Duodenal mucosa (tissue), 2 donors: ENCODE measurements around the gene LYZ.
A peak's percentile ranks its signal among the peaks of the same experiment; 100 is the strongest.

Experiments
- H3K27ac ChIP-seq: one replicate; pipeline ENCODE4 v1.7.0; 2013; ENCODE audit warnings: low read depth, low read length
- H3K27me3 ChIP-seq, 2 donors: one replicate each; pipeline ENCODE4 v1.7.0; 2013; ENCODE audit warnings: low read length in 2 of 2, control low read depth in 1 of 2; ENCODE audit not compliant: insufficient read depth in 2 of 2, control insufficient read depth in 1 of 2
- H3K36me3 ChIP-seq, 2 donors: one replicate each; pipeline ENCODE4 v1.7.0; 2013; ENCODE audit warnings: low read length in 2 of 2, control low read depth in 1 of 2; ENCODE audit not compliant: insufficient read depth in 2 of 2, control insufficient read depth in 1 of 2
- H3K4me1 ChIP-seq, 2 donors: one replicate each; pipeline ENCODE4 v1.7.0; 2013; ENCODE audit warnings: low read length in 2 of 2, control low read depth in 1 of 2; ENCODE audit not compliant: insufficient read depth in 2 of 2, control insufficient read depth in 1 of 2
- H3K4me3 ChIP-seq, 2 donors: one replicate each; pipeline ENCODE4 v1.7.0; 2013; ENCODE audit warnings: low read length in 2 of 2, low read depth in 1 of 2
- H3K9ac ChIP-seq, 2 donors: one replicate each; pipeline ENCODE4 v1.7.0; 2013; ENCODE audit warnings: low read length in 2 of 2, low read depth in 1 of 2
- H3K9me3 ChIP-seq, 2 donors: one replicate each; pipeline ENCODE4 v1.7.0; 2013; ENCODE audit warnings: low read length in 2 of 2, control low read depth in 1 of 2; ENCODE audit not compliant: control insufficient read depth in 1 of 2

The LYZ gene

DNA sequence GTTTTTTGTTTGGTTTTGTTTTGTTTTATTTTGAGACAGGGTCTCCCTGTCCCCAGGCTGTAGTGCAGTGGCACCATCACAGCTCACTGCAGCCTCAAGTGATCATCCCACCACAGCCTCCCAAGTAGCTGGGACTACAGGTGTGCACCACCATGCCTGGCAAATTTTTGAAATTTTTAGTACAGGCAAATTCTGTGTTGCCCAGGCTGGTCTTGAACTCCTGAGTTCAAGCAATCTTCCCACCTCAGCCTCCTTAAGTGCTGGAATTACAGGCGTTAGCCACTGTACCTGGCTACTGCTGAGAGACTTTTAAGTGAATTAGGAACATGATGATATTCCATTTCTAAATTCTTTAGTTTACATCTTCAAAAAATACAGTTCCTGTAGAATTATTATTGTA is 2.6 kb downstream of the LYZ start:
- Histone ChIP-seq H3K27ac (no peak overlapping the region), H3K27me3 (no peaks in the 10 kb centered on the region), H3K4me1 (no peaks in the 10 kb centered on the region), H3K4me3 (no peak overlapping the region), H3K9me3 (no peaks in the 10 kb centered on the region), H3K9ac (no peak overlapping the region), H3K36me3 (no peaks in the 10 kb centered on the region)

DNA sequence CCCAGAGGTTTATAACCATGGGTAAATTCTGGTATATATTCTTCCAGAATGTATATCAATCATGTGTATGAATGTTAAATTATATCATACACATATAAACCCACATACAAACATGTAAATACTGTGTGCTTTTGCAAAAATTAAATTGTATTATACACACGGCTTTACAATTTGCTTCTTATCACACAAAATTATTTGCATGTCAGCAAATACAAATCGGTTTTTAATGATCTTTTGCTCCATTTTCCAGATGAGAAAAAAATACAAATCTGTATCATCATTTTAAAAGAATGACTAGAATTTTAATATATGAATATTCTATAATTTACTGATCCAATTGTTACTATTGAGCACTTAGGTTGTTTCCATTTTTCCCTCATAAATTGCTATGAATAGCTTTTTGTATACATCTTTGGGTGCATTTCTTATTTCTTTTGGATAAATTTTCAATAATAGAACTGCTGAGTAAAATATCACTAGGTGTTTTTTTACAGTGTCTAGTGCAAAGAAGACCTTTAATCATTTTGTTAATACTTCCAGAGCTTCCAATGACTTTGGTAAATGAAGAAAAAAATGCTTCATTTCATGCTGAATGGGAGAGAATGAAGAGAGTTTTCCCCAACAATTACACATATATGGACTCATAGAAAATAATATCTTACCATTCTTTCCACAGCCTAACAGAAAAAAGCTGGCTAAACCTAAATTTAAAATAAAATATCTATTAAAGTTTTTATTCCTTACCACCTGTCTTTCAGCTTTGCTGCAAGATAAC is 3.5 kb downstream of the LYZ start:
- Histone ChIP-seq H3K4me3 (no peak overlapping the region), H3K27me3 (no peaks in the 10 kb centered on the region), H3K9ac (no peak overlapping the region)

DNA sequence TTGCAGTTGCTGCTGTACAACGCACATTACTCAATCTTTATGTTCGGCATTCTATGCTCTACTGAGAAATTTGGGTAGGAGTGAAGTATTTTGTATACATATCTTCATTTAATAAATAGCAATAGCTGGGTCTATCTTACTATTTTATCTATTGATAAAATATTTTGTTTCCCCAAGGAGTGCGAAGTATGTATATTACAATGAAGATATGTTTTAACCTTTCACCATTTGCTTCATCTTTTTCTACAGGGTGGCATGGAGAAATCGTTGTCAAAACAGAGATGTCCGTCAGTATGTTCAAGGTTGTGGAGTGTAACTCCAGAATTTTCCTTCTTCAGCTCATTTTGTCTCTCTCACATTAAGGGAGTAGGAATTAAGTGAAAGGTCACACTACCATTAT is 4.7 kb downstream of the LYZ start:
- Histone ChIP-seq H3K9me3 (no peaks in the 10 kb centered on the region), H3K9ac (no peak overlapping the region), H3K36me3 (no peaks in the 10 kb centered on the region), H3K27me3 (no peaks in the 10 kb centered on the region), H3K4me3 (no peak overlapping the region), H3K27ac (no peak overlapping the region), H3K4me1 (peaks cover 0 to 4% of the 10 kb centered on the region in 2 donors)

More for the DNA sequence above, 3.5 kb downstream of the LYZ start:
- H3K36me3 ChIP-seq = no peaks in the 10 kb centered on the region
- H3K4me1 ChIP-seq = no peaks in the 10 kb centered on the region
- no peak overlapping the region for H3K27ac ChIP-seq
- no peaks in the 10 kb centered on the region for H3K9me3 ChIP-seq

DNA sequence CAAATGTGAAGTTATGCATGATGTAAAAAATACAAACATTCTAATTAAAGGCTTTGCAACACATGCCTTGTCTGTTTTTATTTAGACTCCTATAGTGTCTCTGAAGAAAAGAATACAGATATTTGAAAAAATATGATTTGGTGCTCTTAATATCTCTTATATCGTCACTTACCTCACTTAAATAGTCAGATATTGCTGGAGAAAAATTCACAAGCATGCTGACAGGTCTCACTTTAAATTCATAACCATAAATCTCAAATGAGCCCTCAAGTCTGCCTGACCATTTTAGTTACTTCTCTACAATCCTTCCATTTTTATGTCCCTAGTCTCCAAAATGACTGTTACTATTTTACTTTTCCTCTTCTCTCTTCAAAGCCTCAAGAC is 6.0 kb downstream of the LYZ start:
- Histone ChIP-seq H3K27ac (no peak overlapping the region), H3K4me1 (peaks cover 0 to 10% of the 10 kb centered on the region in 2 donors), H3K9ac (no peak overlapping the region), H3K9me3 (no peaks in the 10 kb centered on the region), H3K36me3 (no peaks in the 10 kb centered on the region), H3K27me3 (no peaks in the 10 kb centered on the region), H3K4me3 (no peak overlapping the region)

DNA sequence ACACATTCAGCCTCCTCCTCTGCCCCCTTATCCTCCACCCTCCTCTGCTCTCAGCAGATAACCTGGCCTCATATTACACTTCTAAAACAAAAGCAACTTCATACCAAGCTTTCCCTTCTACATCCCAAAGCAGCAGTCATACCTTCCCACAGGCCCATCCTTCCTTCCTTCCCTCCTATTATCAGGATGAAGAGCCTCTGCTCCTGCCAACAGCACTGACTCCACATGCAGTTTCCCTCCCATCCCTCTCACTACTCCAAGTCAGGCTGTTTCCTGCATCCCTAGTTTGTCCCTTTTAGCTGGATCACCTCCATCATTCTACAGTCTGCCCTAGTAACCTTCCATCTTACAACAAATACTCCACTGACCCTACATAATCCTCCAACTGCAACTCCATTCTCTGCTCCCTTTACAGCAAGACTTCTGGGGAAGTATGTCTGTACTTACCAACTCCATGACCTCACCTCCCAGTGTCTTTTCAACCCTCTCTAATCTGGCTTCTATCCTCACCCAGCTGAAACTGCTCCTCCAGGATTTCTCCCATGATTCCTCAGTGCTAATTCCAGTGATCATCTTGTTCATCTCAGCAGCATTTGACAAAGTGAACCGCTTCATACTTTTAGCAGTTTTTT is 6.5 kb downstream of the LYZ start:
- Histone ChIP-seq H3K27me3 (no peaks in the 10 kb centered on the region), H3K9me3 (no peaks in the 10 kb centered on the region), H3K27ac (no peak overlapping the region), H3K9ac (no peak overlapping the region), H3K4me1 (peaks cover 0 to 11% of the 10 kb centered on the region in 2 donors), H3K36me3 (no peaks in the 10 kb centered on the region), H3K4me3 (no peak overlapping the region)

DNA sequence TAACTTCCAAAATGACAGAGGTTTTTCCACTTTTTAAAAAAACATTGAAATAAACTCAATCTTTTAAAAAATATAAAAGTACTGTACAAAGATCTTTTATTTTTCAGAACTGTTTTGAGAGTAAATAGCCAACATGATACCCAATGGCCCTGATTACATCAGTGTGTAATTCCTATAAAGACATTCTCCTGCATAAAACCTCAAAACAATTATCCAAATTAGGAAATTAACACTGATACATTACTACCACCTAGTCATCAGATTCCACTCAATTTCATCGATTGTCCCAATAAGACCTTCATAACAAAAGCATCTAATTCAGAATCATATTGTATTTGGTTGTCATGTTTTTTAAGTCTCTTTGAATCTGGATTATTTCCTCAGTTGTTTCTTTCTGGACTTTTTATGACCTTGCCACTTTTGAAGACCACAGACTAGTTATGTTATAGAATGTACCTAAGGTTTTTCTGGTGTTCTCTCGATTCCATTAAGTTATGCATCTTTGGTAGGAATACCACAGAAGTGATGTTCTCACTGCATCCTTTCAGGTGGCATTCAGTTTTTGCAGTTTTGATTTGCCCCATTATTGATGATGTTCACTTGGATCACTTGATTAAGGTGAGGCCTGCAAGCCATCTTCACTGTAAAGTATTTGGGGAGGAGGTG is 7.3 kb downstream of the LYZ start:
- no peak overlapping the region for H3K9ac ChIP-seq
- peaks cover 5 to 11% of the 10 kb centered on the region in 2 donors for H3K4me1 ChIP-seq
- H3K4me3 ChIP-seq = no peak overlapping the region
- H3K27me3 ChIP-seq = no peaks in the 10 kb centered on the region
- H3K27ac ChIP-seq = no peak overlapping the region
- no peaks in the 10 kb centered on the region for H3K36me3 ChIP-seq
- H3K9me3 ChIP-seq = no peaks in the 10 kb centered on the region

DNA sequence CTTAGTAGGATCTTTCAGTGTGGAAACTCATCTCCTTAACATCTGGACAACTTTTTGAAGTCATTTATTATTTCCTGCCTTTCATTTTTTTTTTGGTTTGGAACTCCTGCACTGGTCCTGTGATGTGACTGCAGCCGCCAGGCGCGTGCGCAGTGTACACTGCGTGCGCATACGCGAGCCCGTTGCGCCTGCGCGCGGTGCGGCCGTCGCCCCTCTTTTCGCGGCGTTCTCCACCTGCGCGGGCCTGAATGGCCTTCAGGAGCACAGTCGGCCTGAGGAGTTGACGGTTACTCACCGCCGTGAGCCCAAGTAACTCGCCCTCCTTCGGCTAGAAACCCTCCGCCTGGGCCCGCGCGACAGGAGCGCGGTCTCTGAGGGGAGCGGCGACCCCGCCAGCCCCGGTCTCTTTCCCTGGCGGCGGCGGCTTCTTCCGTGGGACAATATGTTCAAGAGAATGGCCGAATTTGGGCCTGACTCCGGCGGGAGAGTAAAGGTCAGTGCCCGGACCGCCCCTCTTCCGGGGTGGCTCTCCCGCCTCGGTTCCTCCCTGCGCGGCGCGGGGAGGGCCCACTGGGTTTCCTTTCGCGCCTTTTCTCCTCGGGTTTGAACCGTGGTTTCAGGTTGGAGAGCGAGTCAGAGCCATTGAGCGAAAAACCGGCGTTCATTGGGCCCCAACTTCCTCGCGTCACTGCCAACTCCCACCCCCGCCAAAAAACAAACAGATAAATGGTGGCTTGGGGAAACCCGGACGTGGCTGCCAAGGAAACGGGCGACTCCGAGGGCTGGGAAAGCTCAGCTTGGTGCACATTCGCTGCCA is 11.6 kb downstream of the LYZ start, which contains the start of gene YEATS4:
YEATS4 (plus strand) TSS at position 213 of the 817 bp plus-strand sequence; CDS start at position 443, 230 bp downstream.
- peak within 1 kb of the TSS; percentile 97 for H3K27ac ChIP-seq
- H3K9ac ChIP-seq = peak within 1 kb of the TSS; percentile 63 to 87
- H3K36me3 ChIP-seq = peaks cover 0 to 8% of the 10 kb centered on the region in 2 donors

DNA sequence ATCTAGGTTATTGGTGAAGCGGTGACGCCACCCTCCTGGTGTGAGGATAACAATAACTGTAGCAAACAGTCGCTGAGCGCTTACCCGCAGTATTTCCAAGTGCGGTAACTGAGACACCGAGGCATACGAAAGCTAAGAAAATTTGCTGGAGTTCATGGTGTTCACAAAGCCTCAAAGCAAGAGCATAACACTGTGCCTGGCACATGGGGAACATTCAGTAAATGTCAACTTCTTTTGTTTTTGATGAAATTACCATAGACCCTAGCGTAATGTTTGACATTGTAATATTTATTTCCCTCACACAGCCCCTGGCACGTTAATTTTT is 12.1 kb downstream of the LYZ start:
- Histone ChIP-seq H3K9ac (peak overlapping the region; percentile 63 to 87), H3K4me3 (peak overlapping the region; percentile 85 to 98), H3K36me3 (peaks cover 0 to 8% of the 10 kb centered on the region in 2 donors), H3K9me3 (no peaks in the 10 kb centered on the region), H3K27me3 (no peaks in the 10 kb centered on the region), H3K27ac (peak overlapping the region; percentile 97), H3K4me1 (peaks cover 5 to 11% of the 10 kb centered on the region in 2 donors)

More for the DNA sequence above, 11.6 kb downstream of the LYZ start, which contains the start of gene YEATS4:
- Histone ChIP-seq H3K27me3 (no peaks in the 10 kb centered on the region), H3K4me3 (peak within 1 kb of the TSS; percentile 85 to 98), H3K4me1 (peaks cover 5 to 11% of the 10 kb centered on the region in 2 donors), H3K9me3 (no peaks in the 10 kb centered on the region)

DNA sequence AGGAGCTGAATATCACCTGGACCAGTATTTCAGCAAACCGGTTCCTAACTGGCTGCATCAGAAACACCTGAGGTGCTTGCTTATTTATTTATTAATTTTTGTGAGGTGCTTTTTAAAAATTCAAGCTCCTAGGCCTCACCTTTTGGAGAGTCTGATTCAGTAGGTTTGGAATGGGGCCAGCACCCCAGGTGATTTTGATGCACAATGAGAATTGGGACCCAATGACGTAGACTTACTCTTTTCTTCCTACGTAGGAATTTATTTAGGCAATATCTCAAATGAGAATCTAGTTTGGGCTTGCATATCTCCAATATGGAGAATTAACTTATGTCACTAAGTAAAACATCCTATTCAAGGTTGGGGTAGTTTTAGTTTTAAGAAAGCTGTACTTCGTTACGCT is 18.6 kb downstream of the LYZ start:
- no peak overlapping the region for H3K4me3 ChIP-seq
- H3K9me3 ChIP-seq = no peaks in the 10 kb centered on the region
- no peaks in the 10 kb centered on the region for H3K27me3 ChIP-seq
- H3K36me3 ChIP-seq = peaks cover 0 to 28% of the 10 kb centered on the region in 2 donors
- no peak overlapping the region for H3K27ac ChIP-seq
- H3K9ac ChIP-seq = no peak overlapping the region
- no peaks in the 10 kb centered on the region for H3K4me1 ChIP-seq
